Measurements from ENCODE around the gene STIM1.
"Not testable (repeated sequence)": the region's sequence is repeated elsewhere in the genome, so short reads cannot be mapped to it uniquely, and the experiment has no call there.

Gene STIM1

GRCh38 chr11:3854977-3855807 lies at the start of gene STIM1:
Gene STIM1, plus strand, starts transcription at chr11:3855664. Its CDS starts 607 bp downstream, at chr11:3856271.
- H3K4me3 ChIP-seq (ENCODE audit: low read depth, low read length), result peak within 1 kb of the TSS; percentile 66

DNA sequence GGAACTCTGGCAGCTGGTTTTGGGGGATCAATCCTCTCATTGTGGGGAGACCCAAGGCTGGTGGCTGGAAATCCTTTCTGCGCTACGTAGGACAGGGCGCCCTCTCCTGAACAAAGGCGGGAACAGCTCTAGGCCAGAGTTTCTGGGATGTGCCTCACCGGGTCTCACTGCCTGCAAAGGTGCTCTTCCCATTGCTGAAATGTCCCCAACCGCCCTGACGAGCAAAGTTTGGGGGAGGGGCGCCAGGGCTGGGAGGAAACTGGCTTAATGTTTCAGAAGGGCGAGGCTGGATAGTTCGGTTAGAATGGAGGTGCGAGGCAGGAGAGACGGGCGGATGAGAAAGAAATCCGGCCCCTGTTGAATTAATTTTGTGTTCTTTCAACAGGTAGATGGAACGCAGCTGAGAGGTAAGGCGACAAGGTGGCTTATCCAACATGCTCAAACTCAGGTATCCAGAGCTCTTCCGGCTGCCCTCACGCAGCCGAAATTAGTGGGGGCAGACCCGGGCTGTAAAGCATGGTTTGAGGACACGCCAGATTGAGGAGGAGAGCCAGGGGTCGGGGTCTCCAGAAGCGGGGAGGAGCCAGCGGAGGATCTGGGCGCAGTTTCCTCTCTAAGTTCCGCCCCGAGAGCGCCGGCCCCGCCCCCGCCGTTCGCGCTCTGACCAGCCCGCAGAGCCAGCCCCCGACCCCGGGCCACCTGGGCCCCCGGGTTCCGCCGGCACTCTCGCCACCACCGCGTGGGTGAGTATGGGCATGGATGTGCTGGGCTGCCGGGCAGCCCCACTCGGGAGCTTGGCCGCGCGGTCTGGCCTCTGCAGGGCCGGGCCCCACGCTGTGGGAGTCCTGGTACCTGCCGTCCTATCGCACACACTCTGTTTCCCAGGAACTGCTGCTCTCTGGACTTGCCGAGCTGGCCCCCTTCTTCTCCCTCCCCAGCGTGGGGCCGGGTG lies 47.3 kb upstream of the STIM1 start, which contains the start of gene PGAP2:
Gene PGAP2 (plus strand): TSS at position 652 of the 952 bp plus-strand sequence. CDS start 2,700 bp downstream, outside the sequence.
- peak within 1 kb of the TSS; percentile 56 for H3K4me3 ChIP-seq (ENCODE audit: low read depth, low read length)

DNA sequence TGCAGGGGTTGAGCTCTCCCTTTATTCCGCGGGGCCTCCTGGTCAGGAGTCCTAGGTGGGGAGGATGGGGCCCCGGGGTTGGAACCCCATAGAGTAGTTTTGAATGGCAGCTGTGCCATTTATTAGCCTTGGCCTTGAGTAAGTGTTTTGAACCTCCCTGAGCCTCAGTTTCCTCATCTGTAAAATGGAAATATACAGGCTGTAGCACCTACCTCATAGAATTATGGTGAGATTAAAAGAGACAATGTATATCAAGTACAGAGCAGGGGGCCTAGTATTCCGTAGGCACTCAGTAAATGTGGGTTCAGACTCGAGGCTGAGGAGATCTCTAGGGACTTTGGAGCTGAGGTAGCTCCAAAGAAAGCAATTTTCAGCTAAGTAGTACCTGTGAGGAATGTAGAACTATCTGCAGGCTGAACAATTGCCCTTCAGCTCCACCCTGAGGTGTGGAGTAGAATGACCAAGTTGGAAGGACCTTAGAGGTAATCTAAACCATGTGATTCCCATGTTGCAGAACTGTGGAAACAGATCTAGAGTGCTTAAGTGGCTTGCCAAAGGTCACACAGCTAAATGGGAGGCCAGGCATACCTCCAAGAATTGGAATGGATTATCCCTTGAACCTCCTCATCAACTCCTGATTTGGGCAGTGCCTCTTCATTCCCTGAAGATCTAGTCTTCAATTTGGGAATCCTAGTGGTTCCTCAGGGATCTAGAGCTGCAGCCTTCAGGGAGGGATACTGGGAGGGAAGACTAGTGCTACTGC lies 46.4 kb upstream of the STIM1 start:
- peak overlapping the region; percentile 56 for H3K4me3 ChIP-seq (ENCODE audit: low read depth, low read length)

GRCh38 chr11:3809624-3809928 lies 45.9 kb upstream of the STIM1 start:
- H3K4me3 ChIP-seq (ENCODE audit: low read depth, low read length), result no peak overlapping the region

DNA sequence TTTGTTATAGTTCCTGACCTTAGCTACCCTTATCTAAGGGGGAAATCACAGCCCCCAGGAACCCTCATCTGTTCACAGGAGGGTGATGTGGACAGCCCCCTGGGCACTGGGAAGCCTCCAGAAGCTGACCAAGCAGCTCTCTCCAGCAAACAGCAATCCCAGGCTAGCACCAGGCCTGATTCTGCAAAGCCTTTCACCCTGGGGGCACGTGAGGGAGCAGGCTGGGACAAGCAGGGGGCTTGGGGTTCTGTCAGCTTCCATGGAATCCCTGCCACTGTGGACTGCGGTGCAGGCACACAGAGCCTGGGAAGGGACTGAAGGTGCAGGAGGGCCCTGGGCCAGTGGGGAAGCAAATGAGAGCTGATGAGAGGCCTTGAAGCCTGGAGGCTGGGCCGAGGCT lies 45.0 kb upstream of the STIM1 start:
- H3K4me3 ChIP-seq (ENCODE audit: low read depth, low read length), result no peak overlapping the region

- H3K4me3 ChIP-seq (ENCODE audit: low read depth, low read length), result no peak overlapping the region
These were observed 44.5 kb upstream of the STIM1 start for GRCh38 chr11:3810951-3811350.

DNA sequence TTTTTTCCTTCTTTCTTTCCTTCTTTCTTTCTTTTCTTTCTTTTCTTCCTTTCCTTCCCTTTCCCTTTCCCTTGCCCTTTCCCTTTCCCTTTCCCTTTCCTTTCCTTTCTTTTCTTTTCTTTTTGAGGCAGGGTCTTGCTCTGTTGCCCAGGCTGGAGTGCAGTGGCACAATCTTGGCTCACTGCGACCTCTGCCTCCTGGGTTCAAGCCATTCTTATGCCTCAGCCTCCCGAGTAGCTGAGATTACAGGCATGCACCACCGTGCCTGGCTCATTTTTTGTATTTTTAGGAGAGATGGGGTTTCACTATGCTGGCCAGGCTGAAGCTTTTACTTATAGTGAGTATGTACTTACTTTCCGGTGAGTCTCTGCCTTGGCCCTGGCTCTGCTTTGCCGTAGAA lies 40.6 kb upstream of the STIM1 start:
- not testable (repeated sequence) for H3K4me3 ChIP-seq (ENCODE audit: low read depth, low read length)

- H3K4me3 ChIP-seq (ENCODE audit: low read depth, low read length), result no peak overlapping the region
These were observed 39.6 kb upstream of the STIM1 start for GRCh38 chr11:3815845-3816244.

- no peak overlapping the region for H3K4me3 ChIP-seq (ENCODE audit: low read depth, low read length)
These were observed 38.8 kb upstream of the STIM1 start for GRCh38 chr11:3816673-3817072.

- H3K4me3 ChIP-seq (ENCODE audit: low read depth, low read length), result no peak overlapping the region
These were observed 38.2 kb upstream of the STIM1 start for GRCh38 chr11:3817181-3817800.

DNA sequence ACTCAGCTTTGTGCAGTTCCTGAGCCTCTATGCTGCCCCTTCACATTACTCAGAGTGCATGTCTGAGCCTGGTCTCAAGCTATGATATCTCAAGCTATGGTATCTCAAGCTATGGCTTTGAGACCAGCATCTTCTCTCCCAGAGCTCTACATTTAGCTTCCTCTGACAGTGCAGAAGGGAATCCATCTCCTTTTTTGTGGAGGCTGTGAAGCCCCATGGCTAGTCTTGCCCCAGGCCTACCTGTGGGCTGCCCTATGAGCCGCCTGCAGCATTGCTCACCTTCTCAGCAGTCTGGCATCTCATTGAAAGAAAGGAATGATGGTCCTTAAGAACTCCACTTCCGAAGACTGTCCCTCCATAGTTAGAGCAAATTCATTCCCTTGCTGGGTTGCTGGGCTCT lies 34.5 kb upstream of the STIM1 start:
- H3K4me3 ChIP-seq (ENCODE audit: low read depth, low read length), result no peak overlapping the region

DNA sequence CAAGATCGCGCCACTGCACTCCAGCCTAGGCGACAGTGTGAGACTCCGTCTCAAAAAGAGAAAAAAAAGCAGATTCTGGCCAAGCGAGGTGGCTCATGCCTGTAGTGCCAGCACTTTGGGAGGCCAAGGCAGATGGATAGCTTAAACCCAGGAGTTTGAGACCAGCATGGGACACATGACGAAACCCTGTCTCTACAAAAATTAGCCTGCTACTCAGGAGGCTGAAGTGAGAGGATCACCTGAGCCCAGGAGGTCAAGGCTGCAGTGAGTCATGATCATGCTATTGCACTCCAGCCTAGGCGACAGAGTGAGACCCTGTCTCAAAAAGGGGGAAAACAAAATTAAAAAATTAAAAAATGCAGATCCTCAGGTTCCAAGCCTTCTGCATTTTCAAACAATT lies 33.2 kb upstream of the STIM1 start:
- H3K4me3 ChIP-seq (ENCODE audit: low read depth, low read length), result no peak overlapping the region

GRCh38 chr11:3823303-3823702 lies 32.2 kb upstream of the STIM1 start:
- H3K4me3 ChIP-seq (ENCODE audit: low read depth, low read length), result no peak overlapping the region

DNA sequence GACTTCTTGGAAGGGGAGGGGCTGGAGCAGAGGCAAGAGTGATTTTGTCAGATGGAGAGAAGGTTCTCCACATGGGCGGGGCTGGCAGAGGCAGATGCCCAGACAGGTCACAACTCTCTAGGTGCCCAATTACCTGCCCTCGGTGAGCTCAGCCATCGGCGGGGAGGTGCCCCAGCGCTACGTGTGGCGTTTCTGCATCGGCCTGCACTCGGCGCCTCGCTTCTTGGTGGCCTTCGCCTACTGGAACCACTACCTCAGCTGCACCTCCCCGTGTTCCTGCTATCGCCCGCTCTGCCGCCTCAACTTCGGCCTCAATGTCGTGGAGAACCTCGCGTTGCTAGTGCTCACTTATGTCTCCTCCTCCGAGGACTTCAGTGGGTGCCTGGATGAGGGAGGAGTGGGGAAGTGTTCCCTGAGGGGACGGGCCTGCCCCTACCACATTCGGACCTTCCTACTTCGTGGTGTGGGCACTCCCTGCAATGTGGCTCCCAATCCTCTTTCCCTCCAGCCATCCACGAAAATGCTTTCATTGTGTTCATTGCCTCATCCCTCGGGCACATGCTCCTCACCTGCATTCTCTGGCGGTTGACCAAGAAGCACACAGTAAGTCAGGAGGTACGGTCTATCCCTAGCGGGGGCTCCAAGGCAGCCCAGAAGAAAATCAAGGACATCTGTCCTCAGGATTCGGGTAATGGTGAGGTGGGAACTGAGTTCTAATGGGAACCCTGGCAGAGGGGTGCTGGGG lies 31.5 kb upstream of the STIM1 start:
- H3K4me3 ChIP-seq (ENCODE audit: low read depth, low read length), result no peak overlapping the region

- no peak overlapping the region for H3K4me3 ChIP-seq (ENCODE audit: low read depth, low read length)
These were observed 30.6 kb upstream of the STIM1 start for GRCh38 chr11:3824714-3825472.

GRCh38 chr11:3825473-3826154 lies 29.9 kb upstream of the STIM1 start:
- H3K4me3 ChIP-seq (ENCODE audit: low read depth, low read length), result no peak overlapping the region

DNA sequence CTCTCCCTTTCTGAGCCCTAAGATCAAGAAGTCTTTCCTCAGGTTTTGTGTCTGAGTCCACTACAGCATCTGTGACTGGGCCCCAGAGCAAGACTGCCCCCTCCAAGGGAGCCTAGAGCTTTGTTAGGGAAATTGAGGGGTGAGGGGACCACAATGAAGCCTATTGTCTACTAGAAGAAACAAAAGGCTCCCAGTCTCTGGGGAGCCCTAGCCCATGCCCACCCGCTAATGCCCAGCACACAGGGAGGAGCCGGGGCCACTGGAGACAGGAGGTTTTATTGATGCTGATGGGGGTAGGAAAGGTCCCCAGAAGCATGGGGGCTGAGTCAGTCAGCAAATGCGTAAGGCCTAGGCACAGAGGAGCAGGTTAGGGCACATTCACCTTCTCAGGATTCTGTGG lies 28.7 kb upstream of the STIM1 start:
- H3K4me3 ChIP-seq (ENCODE audit: low read depth, low read length), result no peak overlapping the region

- no peak overlapping the region for H3K4me3 ChIP-seq (ENCODE audit: low read depth, low read length)
These were observed 27.9 kb upstream of the STIM1 start for GRCh38 chr11:3827434-3828186.
